Fibroblast of pulmonary artery (primary cell): ENCODE data around the gene MED22.

Experiments used
- DNase-seq: peaks from one replicate; pipeline ENCODE4 v3.0.0-alpha.2; 2010; ENCODE audit warnings: low read depth
- H3K4me3 ChIP-seq: replicated peaks from 2 replicates; pipeline ENCODE4 v1.5.1; 2011; ENCODE audit warnings: low read depth, mild to moderate bottlenecking, control low read depth, low read length, moderate library complexity
- TF ChIP-seq, protein P1 (sequence below): IDR thresholded peaks from 2 replicates; pipeline ENCODE4 v1.5.1; 2011; ENCODE audit warnings: mild to moderate bottlenecking, control low read depth, low read length, inconsistent platforms; ENCODE audit errors: missing control alignments

Gene MED22

GRCh38 chr9:133369933-133370332, 22.0 kb upstream of the MED22 start:
- no peak overlapping the region for H3K4me3 ChIP-seq
- TF ChIP-seq, protein P1, sequence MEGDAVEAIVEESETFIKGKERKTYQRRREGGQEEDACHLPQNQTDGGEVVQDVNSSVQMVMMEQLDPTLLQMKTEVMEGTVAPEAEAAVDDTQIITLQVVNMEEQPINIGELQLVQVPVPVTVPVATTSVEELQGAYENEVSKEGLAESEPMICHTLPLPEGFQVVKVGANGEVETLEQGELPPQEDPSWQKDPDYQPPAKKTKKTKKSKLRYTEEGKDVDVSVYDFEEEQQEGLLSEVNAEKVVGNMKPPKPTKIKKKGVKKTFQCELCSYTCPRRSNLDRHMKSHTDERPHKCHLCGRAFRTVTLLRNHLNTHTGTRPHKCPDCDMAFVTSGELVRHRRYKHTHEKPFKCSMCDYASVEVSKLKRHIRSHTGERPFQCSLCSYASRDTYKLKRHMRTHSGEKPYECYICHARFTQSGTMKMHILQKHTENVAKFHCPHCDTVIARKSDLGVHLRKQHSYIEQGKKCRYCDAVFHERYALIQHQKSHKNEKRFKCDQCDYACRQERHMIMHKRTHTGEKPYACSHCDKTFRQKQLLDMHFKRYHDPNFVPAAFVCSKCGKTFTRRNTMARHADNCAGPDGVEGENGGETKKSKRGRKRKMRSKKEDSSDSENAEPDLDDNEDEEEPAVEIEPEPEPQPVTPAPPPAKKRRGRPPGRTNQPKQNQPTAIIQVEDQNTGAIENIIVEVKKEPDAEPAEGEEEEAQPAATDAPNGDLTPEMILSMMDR = no peak
- no peak for DNase-seq

GRCh38 chr9:133369422-133369821, 21.5 kb upstream of the MED22 start:
- TF ChIP-seq, protein P1 = no peak
- DNase-seq = no peak
- H3K4me3 ChIP-seq = no peak overlapping the region

DNA sequence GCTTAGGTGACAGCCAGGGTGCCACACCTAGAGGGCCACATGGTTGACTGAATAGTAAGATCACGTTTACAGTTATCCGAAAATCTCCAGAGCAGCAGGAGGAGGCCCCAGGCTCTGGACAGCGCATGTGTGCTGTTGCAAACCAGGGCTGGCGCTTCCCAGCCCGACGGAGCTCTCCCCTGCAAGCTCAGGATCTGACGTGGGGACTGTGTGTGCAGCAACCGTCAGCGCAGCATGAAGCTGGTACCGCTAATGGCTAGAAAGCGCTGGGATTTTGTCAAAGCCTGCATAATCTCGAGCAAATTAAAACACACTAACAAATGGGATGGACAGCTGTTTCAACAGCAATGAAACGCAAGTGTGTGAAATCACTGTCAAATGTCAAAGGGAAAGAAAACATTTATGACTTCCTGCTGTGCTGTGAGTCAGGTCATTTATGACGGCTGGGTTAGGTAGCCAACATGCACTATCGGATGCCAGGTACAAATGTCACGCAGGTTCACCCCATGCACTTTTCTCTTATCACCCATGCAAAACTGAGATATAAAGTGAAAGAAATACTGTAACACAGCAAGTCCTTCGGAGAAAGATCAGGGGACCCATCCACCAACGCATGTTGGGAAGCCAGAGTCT, 20.4 kb upstream of the MED22 start:
- H3K4me3 ChIP-seq = no peak overlapping the region
- DNase-seq = no peak
- TF ChIP-seq, protein P1 = no peak

- no peak for DNase-seq
- TF ChIP-seq, protein P1 = no peak
- H3K4me3 ChIP-seq = no peak overlapping the region
Measured at GRCh38 chr9:133367778-133368177, 19.8 kb upstream of the MED22 start.

DNA sequence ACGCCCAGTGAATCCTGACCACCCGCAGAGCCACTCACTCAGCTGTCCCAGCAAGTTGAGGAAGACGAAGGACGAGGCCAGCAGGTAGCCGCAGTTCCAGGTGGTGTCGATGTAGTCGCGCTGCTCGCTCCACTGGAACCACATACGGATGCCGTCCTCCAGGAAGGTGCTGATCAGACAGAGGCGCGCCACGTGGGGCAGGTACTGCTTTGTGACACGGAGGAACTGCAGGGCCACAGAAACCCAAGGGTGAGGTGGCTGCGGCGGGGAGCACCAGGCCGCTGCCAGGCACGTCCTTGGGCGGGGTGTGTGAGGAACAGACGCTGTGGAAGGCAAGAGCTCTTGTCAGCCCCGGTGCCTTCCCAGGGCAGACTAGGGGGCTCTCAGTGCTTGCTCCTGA, 19.3 kb upstream of the MED22 start:
- H3K4me3 ChIP-seq = no peak overlapping the region
- TF ChIP-seq, protein P1 = no peak
- no peak for DNase-seq

- no peak for DNase-seq
- no peak overlapping the region for H3K4me3 ChIP-seq
- TF ChIP-seq, protein P1 = no peak
Measured at GRCh38 chr9:133366435-133366834, 18.5 kb upstream of the MED22 start.

GRCh38 chr9:133362359-133363044, 14.6 kb upstream of the MED22 start:
- no peak overlapping the region for H3K4me3 ChIP-seq
- no peak for DNase-seq
- TF ChIP-seq, protein P1 = no peak
